ENCODE measurements around the gene DUOXA2. TPM values are rescaled to one million over a fixed set of nuclear protein-coding genes. Genes with fewer than 3 reads are reported as not detected.

DUOXA2 gene
- total RNA-seq, 1 experiment from 2014 or later = not detected

DNA sequence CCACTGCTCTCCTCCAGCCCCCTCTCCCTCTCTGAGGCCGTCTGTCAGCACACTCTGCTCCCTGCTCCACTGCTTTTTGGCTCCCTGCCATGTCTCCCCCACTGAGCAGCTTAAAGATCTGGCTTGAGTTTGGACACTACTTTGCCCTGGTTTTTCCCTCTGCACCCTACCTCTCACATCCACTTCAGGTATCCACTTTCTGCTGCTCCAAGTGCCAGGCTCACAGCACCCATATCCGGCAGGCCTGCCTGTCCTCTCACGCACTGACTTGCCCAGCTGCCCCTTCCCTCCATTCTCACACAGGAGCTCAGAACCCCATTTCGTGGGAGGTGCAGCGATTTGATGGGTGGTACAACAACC, 19.4 kb downstream of the DUOXA2 start:
- DNase-seq (ENCODE audit: low read depth, low spot score) = no peak
- H3K9me3 ChIP-seq (ENCODE audit: control insufficient read depth, insufficient read depth, low read depth, low read length) = no peaks in the 10 kb centered on the region
- no peaks in the 10 kb centered on the region for H3K4me1 ChIP-seq (ENCODE audit: control insufficient read depth, insufficient read depth, low read length)
- no peak overlapping the region for H3K4me3 ChIP-seq (ENCODE audit: low read depth in 2 of 2, low read length in 2 of 2)
- ChIA-PET CTCF (interaction anchor here (0.6 kb wide), 1 partner anchor 63 kb away, joined by 7 read pairs; no protein-coding TSS in a partner anchor), POLR2A (no interaction called here)
- intact Hi-C loops (cut with micrococcal nuclease; ENCODE audit: unreplicated experiment) (no loop called here), in situ Hi-C loops (cut with HindIII; ENCODE audit: low pct_unique_long_range_greater_than_20kb, low sequenced_read_pairs) (no loop called here)
- peaks cover 8% of the 10 kb centered on the region for H3K27me3 ChIP-seq (ENCODE audit: control insufficient read depth, insufficient read depth, low read length)
- no peaks in the 10 kb centered on the region; the same call in 1 of the 2 replicates for H3K36me3 ChIP-seq (ENCODE audit: control insufficient read depth, insufficient read depth, low read length)
- no peak for TF ChIP-seq TCF7L2 (IDR thresholded peaks at IDR 0.05; ENCODE audit: low read depth, low read length)
- TF ChIP-seq, protein P1, sequence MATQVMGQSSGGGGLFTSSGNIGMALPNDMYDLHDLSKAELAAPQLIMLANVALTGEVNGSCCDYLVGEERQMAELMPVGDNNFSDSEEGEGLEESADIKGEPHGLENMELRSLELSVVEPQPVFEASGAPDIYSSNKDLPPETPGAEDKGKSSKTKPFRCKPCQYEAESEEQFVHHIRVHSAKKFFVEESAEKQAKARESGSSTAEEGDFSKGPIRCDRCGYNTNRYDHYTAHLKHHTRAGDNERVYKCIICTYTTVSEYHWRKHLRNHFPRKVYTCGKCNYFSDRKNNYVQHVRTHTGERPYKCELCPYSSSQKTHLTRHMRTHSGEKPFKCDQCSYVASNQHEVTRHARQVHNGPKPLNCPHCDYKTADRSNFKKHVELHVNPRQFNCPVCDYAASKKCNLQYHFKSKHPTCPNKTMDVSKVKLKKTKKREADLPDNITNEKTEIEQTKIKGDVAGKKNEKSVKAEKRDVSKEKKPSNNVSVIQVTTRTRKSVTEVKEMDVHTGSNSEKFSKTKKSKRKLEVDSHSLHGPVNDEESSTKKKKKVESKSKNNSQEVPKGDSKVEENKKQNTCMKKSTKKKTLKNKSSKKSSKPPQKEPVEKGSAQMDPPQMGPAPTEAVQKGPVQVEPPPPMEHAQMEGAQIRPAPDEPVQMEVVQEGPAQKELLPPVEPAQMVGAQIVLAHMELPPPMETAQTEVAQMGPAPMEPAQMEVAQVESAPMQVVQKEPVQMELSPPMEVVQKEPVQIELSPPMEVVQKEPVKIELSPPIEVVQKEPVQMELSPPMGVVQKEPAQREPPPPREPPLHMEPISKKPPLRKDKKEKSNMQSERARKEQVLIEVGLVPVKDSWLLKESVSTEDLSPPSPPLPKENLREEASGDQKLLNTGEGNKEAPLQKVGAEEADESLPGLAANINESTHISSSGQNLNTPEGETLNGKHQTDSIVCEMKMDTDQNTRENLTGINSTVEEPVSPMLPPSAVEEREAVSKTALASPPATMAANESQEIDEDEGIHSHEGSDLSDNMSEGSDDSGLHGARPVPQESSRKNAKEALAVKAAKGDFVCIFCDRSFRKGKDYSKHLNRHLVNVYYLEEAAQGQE (IDR thresholded peaks at IDR 0.05; ENCODE audit: insufficient read depth in 1 of 2, low read depth in 2 of 2, low read length in 1 of 2) = no peak
- TF ChIP-seq POLR2AphosphoS5 (IDR thresholded peaks at IDR 0.05; ENCODE audit: low read depth, low read length) = no peak
- TF ChIP-seq SIN3A (IDR thresholded peaks at IDR 0.05; ENCODE audit: borderline replicate concordance, insufficient read depth, low read depth, low read length) = no peak
- TF ChIP-seq CTCF (IDR thresholded peaks at IDR 0.05) = no peak
- ATAC-seq = no peak
- no peak overlapping the region for H3K27ac ChIP-seq (ENCODE audit: low read length)
- no TSS peak for BruUV-seq (replicated peaks)

DNA sequence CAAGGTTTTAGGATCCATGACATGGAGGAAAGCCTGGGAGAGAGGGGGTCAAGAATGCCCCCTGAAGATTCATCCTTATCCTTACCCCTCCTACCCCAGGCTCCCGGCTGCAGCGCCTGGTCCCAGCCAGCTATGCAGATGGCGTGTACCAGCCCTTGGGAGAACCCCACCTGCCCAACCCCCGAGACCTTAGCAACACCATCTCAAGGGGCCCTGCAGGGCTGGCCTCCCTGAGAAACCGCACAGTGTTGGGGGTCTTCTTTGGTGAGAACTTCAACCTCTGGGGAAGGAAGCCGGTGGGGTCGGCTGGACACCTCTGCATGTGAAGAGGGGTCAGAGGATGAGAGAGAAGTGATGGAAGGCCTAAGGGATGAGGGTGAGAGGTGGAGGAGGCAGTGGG, 19.9 kb downstream of the DUOXA2 start:
- H3K4me1 ChIP-seq (ENCODE audit: control insufficient read depth, insufficient read depth, low read length) = no peaks in the 10 kb centered on the region
- H3K27ac ChIP-seq (ENCODE audit: low read length) = no peak overlapping the region
- no peak for DNase-seq (ENCODE audit: low read depth, low spot score)
- H3K9me3 ChIP-seq (ENCODE audit: control insufficient read depth, insufficient read depth, low read depth, low read length) = no peaks in the 10 kb centered on the region
- BruUV-seq (replicated peaks) = no TSS peak
- no peak for ATAC-seq
- no peaks in the 10 kb centered on the region; the same call in 1 of the 2 replicates for H3K36me3 ChIP-seq (ENCODE audit: control insufficient read depth, insufficient read depth, low read length)
- intact Hi-C loops (cut with micrococcal nuclease; ENCODE audit: unreplicated experiment) (no loop called here), in situ Hi-C loops (cut with HindIII; ENCODE audit: low pct_unique_long_range_greater_than_20kb, low sequenced_read_pairs) (no loop called here)
- POLR2A ChIA-PET = no interaction called here
- H3K27me3 ChIP-seq (ENCODE audit: control insufficient read depth, insufficient read depth, low read length) = peaks cover 5% of the 10 kb centered on the region
- TF ChIP-seq CTCF (IDR thresholded peaks at IDR 0.05) = no peak
- no peak for TF ChIP-seq TCF7L2 (IDR thresholded peaks at IDR 0.05; ENCODE audit: low read depth, low read length)
- TF ChIP-seq SIN3A (IDR thresholded peaks at IDR 0.05; ENCODE audit: borderline replicate concordance, insufficient read depth, low read depth, low read length) = no peak
- TF ChIP-seq, protein P1 (IDR thresholded peaks at IDR 0.05; ENCODE audit: insufficient read depth in 1 of 2, low read depth in 2 of 2, low read length in 1 of 2) = no peak
- no peak for TF ChIP-seq POLR2AphosphoS5 (IDR thresholded peaks at IDR 0.05; ENCODE audit: low read depth, low read length)
- no peak overlapping the region for H3K4me3 ChIP-seq (ENCODE audit: low read depth in 2 of 2, low read length in 2 of 2)
- CTCF ChIA-PET = no interaction called here

All from Panc1 (cell line).